K562 (cell line): ENCODE measurements around the gene GRIK1. TPM values are rescaled to one million over a fixed set of nuclear protein-coding genes. Genes with fewer than 3 reads are reported as not detected.

Experiments used
- CEBPG ChIP-seq, 3 experiments: fragments of 200-800 bp in 1 of 3; sonication (Bioruptor generic) in 1 of 3; sonication (generic) in 1 of 3; formaldehyde crosslinking in 1 of 3; IDR thresholded peaks in 2 of 3; conservative IDR thresholded peaks in 1 of 3; 2 replicates each; pipeline versions ENCODE4 v1.6.1 to v1.8.0; 2016 to 2022; ENCODE audit warnings: missing compliant biosample characterization in 2 of 3, missing genetic modification characterization in 2 of 3, mild to moderate bottlenecking in 1 of 3, missing genetic modification reagents in 1 of 3
- EP400 ChIP-seq: fragments of 450-650 bp; IDR thresholded peaks from 2 replicates; pipeline ENCODE4 v1.6.1; 2017; ENCODE audit warnings: antibody characterized with exemption, mild to moderate bottlenecking, moderate library complexity
- ETS2 ChIP-seq: IDR thresholded peaks from 2 replicates; pipeline ENCODE4 v1.6.1; 2016; ENCODE audit warnings: borderline replicate concordance, missing genetic modification characterization, mild to moderate bottlenecking, moderate library complexity, missing compliant biosample characterization; ENCODE audit not compliant: poor library complexity, severe bottlenecking
- ETV6 ChIP-seq, 3 experiments: fragments of 150-350 bp in 1 of 3; sonication (generic) in 1 of 3; formaldehyde crosslinking in 1 of 3; IDR thresholded peaks; 2 replicates each; pipeline versions ENCODE4 v1.6.1 to v1.8.0; 2014 to 2022; ENCODE audit warnings: borderline replicate concordance in 2 of 3, low read depth in 2 of 3, antibody characterized with exemption in 1 of 3, low read length in 1 of 3, mild to moderate bottlenecking in 1 of 3, missing genetic modification reagents in 1 of 3
- HNRNPL ChIP-seq: fragments of 200-400 bp; formaldehyde crosslinking; IDR thresholded peaks from 2 replicates; pipeline ENCODE4 v1.6.1; 2017; ENCODE audit warnings: low read depth, mild to moderate bottlenecking, low read length
- JUN ChIP-seq, 2 experiments: sonication (generic) in 1 of 2; formaldehyde crosslinking in 1 of 2; IDR thresholded peaks; 2 replicates each; pipeline versions ENCODE4 v1.6.1 to v1.8.0; 2012 to 2022; ENCODE audit warnings: borderline replicate concordance in 2 of 2, mild to moderate bottlenecking in 2 of 2, improper control_type of control experiment in 1 of 2, low read depth in 1 of 2, low read length in 1 of 2, missing genetic modification reagents in 1 of 2
- KDM4B ChIP-seq, 2 experiments: fragments of 450-650 bp in 1 of 2; sonication (generic) in 1 of 2; IDR thresholded peaks; 2 replicates each; pipeline ENCODE4 v1.6.1; 2016 to 2017; ENCODE audit warnings: borderline replicate concordance in 2 of 2, antibody characterized with exemption in 1 of 2, low read depth in 1 of 2, mild to moderate bottlenecking in 1 of 2
- MAFG ChIP-seq: fragments of 450-650 bp; conservative IDR thresholded peaks from 2 replicates; pipeline ENCODE4 v1.6.1; 2016; ENCODE audit warnings: missing genetic modification characterization, missing compliant biosample characterization
- MEF2A ChIP-seq: IDR thresholded peaks from 2 replicates; pipeline ENCODE4 v1.6.1; 2011; ENCODE audit warnings: low read depth, mild to moderate bottlenecking, low read length, moderate library complexity; ENCODE audit not compliant: control insufficient read depth
- MLX ChIP-seq, 2 experiments: fragments of 450-650 bp in 1 of 2; sonication (generic) in 1 of 2; formaldehyde crosslinking; conservative IDR thresholded peaks; 2 replicates each; pipeline versions ENCODE4 v1.4.0 to v1.8.1; 2020 to 2022; ENCODE audit warnings: mild to moderate bottlenecking in 1 of 2, missing genetic modification reagents in 1 of 2
- NFATC3 ChIP-seq: fragments of 450-650 bp; IDR thresholded peaks from 2 replicates; pipeline ENCODE4 v1.6.1; 2017; ENCODE audit warnings: mild to moderate bottlenecking
- NFE2L1 ChIP-seq: fragments of 450-650 bp; IDR thresholded peaks from 2 replicates; pipeline ENCODE4 v1.6.1; 2016; ENCODE audit warnings: missing genetic modification characterization, low read depth, mild to moderate bottlenecking, missing compliant biosample characterization, moderate library complexity, borderline replicate concordance
- PHF20 ChIP-seq: fragments of 450-650 bp; IDR thresholded peaks from 2 replicates; pipeline ENCODE4 v1.6.1; 2018; ENCODE audit not compliant: partially characterized antibody
- POLR2A ChIP-seq: fragments of 450-650 bp; conservative IDR thresholded peaks from 2 replicates; pipeline ENCODE4 v1.6.1; 2016
- TFAM ChIP-seq: fragments of 250-450 bp; sonication (Bioruptor Pico); conservative IDR thresholded peaks from 2 replicates; pipeline ENCODE4 v1.5.0; 2021; ENCODE audit warnings: mild to moderate bottlenecking, moderate library complexity
- ZNF507 ChIP-seq: conservative IDR thresholded peaks from 2 replicates; pipeline ENCODE4 v1.6.1; 2017; ENCODE audit warnings: missing genetic modification characterization, missing compliant biosample characterization
- ZNF586 ChIP-seq: fragments of 450-650 bp; formaldehyde crosslinking; conservative IDR thresholded peaks from 2 replicates; pipeline ENCODE4 v1.4.0; 2020; ENCODE audit warnings: mild to moderate bottlenecking, moderate library complexity
- polyA plus RNA-seq, 8 experiments: library from polyadenylated mRNA; depleted of rRNA in 4 of 8; stranded (reverse) in 5 of 8; unstranded in 3 of 8; fragments of >200 nt; fragmentation: Nextera tagmentation in 2 of 8; fragmentation: Illumina TruSeq in 1 of 8; extraction: Ambion mirVana in 2 of 8; extraction: Trizol in 1 of 8; gene quantifications; 2 replicates each; pipeline versions ENCODE4 v1.2.1 to v1.2.3, GENCODE V29; 2011 to 2014; ENCODE audit warnings: inconsistent platforms in 1 of 8, missing spikeins in 1 of 8
- total RNA-seq, 7 experiments: library from RNA; depleted of rRNA in 6 of 7; stranded (reverse); fragments of >200 nt in 6 of 7; fragmentation: Illumina TruSeq in 2 of 7; extraction: Trizol in 2 of 7; gene quantifications; 2 replicates each; pipeline versions ENCODE4 v1.2.1 to v1.2.3, GENCODE V29; 2011 to 2021; ENCODE audit warnings: low replicate concordance in 1 of 7
- TF ChIP-seq, protein P1 (sequence below): fragments of 450-650 bp; conservative IDR thresholded peaks from 2 replicates; pipeline ENCODE4 v1.6.1; 2016; ENCODE audit warnings: missing genetic modification characterization, low read depth, mild to moderate bottlenecking, missing compliant biosample characterization, moderate library complexity
- TF ChIP-seq, protein P2 (sequence below), 2 experiments: fragments of 450-650 bp; IDR thresholded peaks; 2 replicates each; pipeline ENCODE4 v1.6.1; 2016
- TF ChIP-seq, protein P3 (sequence below): fragments of 250-450 bp; sonication (Bioruptor Pico); IDR thresholded peaks from 2 replicates; pipeline ENCODE4 v1.8.0; 2022; ENCODE audit warnings: moderate library complexity, mild to moderate bottlenecking, inconsistent platforms

GRIK1 gene
- total and polyA plus RNA-seq, 9 of the 15 experiments (the other 6 are each of a cell fraction or from before 2014, with no cell fraction given): 0.17 to 2.8 (median 0.53) TPM

DNA sequence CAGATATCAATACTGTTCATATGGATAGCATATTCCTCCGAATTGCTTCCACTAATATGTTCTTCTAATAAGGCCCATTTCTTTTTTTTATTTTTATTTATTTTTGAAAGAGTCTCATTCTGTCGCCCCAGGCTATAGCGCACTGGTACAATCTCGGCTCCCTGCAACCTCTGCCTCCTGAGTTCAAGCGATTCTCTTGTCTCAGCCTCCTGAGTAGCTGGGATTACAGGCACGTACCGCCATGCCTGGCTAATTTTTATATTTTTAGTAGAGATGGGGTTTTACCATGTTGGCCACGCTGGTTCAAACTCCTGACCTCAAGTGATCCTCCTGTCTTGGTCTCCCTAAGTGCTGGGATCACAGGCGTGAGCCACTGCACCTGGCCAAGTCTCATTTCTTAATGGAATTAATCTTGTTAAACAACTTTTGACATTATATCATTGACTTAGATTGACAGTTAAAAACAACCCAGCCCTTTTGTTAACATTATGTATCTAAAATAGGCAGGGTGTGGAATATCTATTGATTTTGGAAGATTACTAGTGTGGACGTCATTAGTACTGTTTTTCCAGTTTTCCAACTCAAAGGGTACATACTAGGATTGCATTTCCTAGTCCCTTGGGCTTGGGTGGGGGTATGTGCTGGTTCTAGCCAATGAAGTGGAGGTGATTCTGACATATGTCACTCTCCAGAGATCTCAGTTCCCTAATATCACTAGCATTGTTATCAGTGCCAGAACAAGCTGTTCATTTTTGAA is 281.4 kb downstream of the GRIK1 start (continued):
- no peak for TF ChIP-seq JUN (IDR thresholded peaks at IDR 0.05; ENCODE audit: borderline replicate concordance, low read depth, low read length)
- TF ChIP-seq JUN (CRISPR knock-in tag; IDR thresholded peaks at IDR 0.05; ENCODE audit: borderline replicate concordance): no peak
- TF ChIP-seq MAFG (tag): no peak
- no peak for TF ChIP-seq KDM4B (IDR thresholded peaks at IDR 0.05; ENCODE audit: borderline replicate concordance in 2 of 2, low read depth in 1 of 2)
- TF ChIP-seq, protein P1, sequence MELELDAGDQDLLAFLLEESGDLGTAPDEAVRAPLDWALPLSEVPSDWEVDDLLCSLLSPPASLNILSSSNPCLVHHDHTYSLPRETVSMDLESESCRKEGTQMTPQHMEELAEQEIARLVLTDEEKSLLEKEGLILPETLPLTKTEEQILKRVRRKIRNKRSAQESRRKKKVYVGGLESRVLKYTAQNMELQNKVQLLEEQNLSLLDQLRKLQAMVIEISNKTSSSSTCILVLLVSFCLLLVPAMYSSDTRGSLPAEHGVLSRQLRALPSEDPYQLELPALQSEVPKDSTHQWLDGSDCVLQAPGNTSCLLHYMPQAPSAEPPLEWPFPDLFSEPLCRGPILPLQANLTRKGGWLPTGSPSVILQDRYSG (tag): no peak
- no peak for TF ChIP-seq MEF2A
- TF ChIP-seq HNRNPL: no peak
- no peak for TF ChIP-seq ETS2
- no peak for TF ChIP-seq POLR2A
- TF ChIP-seq NFATC3: no peak
- TF ChIP-seq ZNF507 (tag): no peak
- TF ChIP-seq, protein P2, sequence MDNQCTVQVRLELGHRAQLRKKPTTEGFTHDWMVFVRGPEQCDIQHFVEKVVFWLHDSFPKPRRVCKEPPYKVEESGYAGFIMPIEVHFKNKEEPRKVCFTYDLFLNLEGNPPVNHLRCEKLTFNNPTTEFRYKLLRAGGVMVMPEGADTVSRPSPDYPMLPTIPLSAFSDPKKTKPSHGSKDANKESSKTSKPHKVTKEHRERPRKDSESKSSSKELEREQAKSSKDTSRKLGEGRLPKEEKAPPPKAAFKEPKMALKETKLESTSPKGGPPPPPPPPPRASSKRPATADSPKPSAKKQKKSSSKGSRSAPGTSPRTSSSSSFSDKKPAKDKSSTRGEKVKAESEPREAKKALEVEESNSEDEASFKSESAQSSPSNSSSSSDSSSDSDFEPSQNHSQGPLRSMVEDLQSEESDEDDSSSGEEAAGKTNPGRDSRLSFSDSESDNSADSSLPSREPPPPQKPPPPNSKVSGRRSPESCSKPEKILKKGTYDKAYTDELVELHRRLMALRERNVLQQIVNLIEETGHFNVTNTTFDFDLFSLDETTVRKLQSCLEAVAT (IDR thresholded peaks at IDR 0.05): peak in 1 of 2 experiments; percentile 74; a peak in 1 of 4 replicates
- TF ChIP-seq NFE2L1 (tag): peak; percentile 37
- no peak for TF ChIP-seq MLX (CRISPR knock-in tag; conservative IDR thresholded peaks at IDR 0.05)
- TF ChIP-seq ZNF586: no peak
- no peak for TF ChIP-seq ETV6 (IDR thresholded peaks at IDR 0.05; ENCODE audit: borderline replicate concordance in 1 of 2, low read depth in 2 of 2, low read length in 1 of 2)
- TF ChIP-seq ETV6 (CRISPR knock-in tag; IDR thresholded peaks at IDR 0.05; ENCODE audit: borderline replicate concordance): no peak
- TF ChIP-seq PHF20: no peak
- no peak for TF ChIP-seq CEBPG (CRISPR knock-in tag; IDR thresholded peaks at IDR 0.05)
- no peak for TF ChIP-seq CEBPG (tag; conservative IDR thresholded peaks at IDR 0.05 in 1 of 2, IDR thresholded peaks at IDR 0.05 in 1 of 2)
- TF ChIP-seq TFAM (CRISPR knock-in tag): no peak
- TF ChIP-seq, protein P3, sequence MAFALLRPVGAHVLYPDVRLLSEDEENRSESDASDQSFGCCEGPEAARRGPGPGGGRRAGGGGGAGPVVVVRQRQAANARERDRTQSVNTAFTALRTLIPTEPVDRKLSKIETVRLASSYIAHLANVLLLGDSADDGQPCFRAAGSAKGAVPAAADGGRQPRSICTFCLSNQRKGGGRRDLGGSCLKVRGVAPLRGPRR: no peak
- TF ChIP-seq EP400: no peak
